Epithelial cell of proximal tubule (primary cell): Measurements from ENCODE around the gene POMT2. TPM values are rescaled to one million over a fixed set of nuclear protein-coding genes. Genes with fewer than 3 reads are reported as not detected.

Source experiments
- DNase-seq: peaks from one replicate; pipeline ENCODE4 v3.0.0-alpha.2; 2011; ENCODE audit warnings: low read depth
- H3K4me3 ChIP-seq: 2 replicates; pipeline ENCODE4 v1.5.1; 2011; ENCODE audit warnings: low read depth, mild to moderate bottlenecking, low read length
- total RNA-seq: library from RNA; depleted of rRNA; stranded (reverse); fragments of >200 nt; gene quantifications from 2 replicates; pipeline ENCODE4 v1.2.3, GENCODE V29; 2015
- TF ChIP-seq, protein P1 (sequence below): conservative IDR thresholded peaks from 2 replicates; pipeline ENCODE4 v1.5.1; 2012; ENCODE audit warnings: low read depth, mild to moderate bottlenecking, low read length

The POMT2 gene
- total RNA-seq, 1 donor from 2014 or later: 17.8 TPM

GRCh38 chr14:77310026-77310425 is 10.7 kb downstream of the POMT2 start:
- no peak overlapping the region for H3K4me3 ChIP-seq
- DNase-seq: no peak
- TF ChIP-seq, protein P1, sequence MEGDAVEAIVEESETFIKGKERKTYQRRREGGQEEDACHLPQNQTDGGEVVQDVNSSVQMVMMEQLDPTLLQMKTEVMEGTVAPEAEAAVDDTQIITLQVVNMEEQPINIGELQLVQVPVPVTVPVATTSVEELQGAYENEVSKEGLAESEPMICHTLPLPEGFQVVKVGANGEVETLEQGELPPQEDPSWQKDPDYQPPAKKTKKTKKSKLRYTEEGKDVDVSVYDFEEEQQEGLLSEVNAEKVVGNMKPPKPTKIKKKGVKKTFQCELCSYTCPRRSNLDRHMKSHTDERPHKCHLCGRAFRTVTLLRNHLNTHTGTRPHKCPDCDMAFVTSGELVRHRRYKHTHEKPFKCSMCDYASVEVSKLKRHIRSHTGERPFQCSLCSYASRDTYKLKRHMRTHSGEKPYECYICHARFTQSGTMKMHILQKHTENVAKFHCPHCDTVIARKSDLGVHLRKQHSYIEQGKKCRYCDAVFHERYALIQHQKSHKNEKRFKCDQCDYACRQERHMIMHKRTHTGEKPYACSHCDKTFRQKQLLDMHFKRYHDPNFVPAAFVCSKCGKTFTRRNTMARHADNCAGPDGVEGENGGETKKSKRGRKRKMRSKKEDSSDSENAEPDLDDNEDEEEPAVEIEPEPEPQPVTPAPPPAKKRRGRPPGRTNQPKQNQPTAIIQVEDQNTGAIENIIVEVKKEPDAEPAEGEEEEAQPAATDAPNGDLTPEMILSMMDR: no peak

GRCh38 chr14:77309131-77309530 is 11.6 kb downstream of the POMT2 start:
- DNase-seq: no peak
- TF ChIP-seq, protein P1: no peak
- no peak overlapping the region for H3K4me3 ChIP-seq

DNA sequence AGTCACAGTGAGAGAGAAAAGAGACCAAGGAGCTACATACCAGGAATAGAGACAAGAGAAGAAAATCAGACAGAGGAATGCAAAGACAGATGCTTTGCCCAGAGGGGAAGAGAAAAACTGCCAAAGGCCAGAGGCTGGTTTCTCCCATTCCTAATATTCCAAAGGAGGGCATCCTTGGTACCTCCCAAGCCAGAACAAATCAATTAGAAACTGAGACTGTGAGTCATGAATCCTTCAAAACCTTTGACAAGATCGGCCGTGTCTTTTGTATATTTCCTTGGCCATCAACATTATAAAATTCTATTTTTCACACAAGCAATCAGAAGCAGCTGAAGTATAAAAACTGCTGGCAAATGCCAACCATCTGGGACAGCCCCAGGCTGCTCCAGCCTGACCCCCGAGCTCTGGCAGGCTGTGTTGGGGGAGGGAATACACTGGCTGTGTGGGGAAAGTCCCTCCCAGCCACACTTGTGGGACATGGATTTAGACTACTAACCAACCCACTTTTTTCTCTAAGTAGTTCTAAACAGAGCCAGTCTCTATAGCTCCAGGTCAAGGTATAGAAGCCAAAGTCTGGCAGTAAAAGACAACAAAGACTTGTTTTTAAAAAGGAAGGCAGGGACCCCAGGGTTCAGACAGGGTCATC is 13.7 kb downstream of the POMT2 start:
- TF ChIP-seq, protein P1: no peak
- no peak overlapping the region for H3K4me3 ChIP-seq
- DNase-seq: no peak

DNA sequence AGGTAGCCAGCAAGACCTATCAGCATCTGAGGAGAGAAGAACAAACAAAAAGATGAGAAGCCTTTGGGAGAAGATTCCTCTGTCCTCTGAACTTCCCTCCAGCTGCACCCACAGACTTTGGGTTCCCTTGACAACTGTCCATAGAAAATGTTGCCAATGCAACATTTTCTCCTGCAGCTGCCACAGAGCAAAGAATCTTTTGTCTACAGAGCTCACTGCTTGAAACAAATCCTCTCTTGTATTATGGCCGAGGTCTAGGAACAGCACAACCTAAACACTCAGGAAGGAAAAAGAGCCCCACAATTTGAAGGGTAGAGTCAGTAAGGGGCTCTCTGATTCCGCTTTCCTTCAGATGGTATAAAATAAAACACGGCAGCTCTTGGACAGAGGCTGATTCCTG is 14.3 kb downstream of the POMT2 start:
- DNase-seq: no peak
- no peak overlapping the region for H3K4me3 ChIP-seq
- TF ChIP-seq, protein P1: no peak

DNA sequence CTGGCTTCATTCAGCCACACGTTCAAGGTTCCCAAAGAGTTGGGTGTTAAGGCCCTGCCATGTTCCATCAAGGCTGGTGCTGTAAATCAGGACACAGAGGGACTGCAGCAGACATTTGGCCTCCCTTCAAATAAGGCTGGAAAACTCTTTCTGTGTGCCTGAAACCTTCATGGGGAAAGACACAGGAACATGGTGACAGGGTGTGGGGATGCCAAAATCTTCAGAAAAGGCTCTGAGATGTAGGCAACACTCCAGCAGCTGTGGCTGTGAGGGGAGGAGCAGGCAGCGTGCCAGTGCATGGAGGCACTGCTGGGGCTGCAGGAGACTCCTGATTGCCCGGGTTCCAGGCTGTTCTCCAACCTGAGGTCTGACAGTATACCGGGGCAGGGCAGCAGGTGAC is 15.0 kb downstream of the POMT2 start:
- H3K4me3 ChIP-seq: no peak overlapping the region
- no peak for DNase-seq
- TF ChIP-seq, protein P1: no peak

- peak; percentile 94 for DNase-seq
- H3K4me3 ChIP-seq: no peak overlapping the region
Observed at GRCh38 chr14:77303417-77304156, 17.1 kb downstream of the POMT2 start.

More at GRCh38 chr14:77303417-77304156, 17.1 kb downstream of the POMT2 start:
- TF ChIP-seq, protein P1: no peak
